ENCODE measurements around the gene ZNF83.

DNA sequence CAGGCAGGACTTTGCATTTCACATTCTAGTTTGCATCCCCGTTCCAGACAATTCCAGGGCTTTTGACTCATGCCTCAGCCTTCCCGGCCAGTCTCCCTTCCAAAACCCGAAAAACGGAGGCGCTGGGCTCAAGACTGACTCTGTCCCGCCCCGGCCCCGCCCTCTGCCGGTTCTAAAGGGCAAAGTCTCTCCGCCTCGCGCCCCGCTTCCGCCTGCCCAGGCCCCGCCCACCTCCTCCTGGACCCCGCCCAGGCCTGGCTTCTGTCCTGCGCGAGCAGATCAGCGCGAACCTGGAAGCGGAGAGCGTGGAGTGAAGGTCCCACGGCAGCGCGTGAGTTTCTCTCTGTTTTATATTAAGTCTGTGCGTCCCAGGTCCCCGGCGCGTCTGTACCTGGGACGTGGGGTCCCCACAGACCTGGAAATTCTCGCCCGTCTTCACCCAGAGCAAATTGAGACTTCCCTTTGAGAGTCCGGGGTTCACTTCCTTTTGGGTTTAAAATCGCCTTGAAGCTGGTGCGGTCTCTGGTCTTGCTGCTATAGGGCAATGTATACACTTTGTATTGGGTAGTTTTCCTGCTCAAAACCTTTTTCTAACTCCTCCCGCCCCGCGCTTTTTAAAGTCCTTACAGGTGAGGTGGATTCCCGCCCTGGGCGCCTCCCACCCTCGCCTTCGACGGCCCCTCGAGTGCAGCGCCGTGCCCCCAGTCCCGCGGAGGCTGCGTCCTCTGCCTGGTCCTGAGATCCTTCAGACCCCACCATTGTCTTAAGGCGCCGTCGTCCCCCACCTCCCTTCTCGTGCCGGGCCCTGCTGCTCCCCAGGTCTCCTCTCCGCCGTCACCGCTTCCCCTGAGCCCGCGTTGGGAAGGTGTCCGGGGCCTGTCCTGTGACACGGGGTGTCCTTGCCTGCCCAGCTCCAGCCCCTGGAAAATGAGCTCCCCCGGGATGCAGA lies 36.9 kb downstream of the ZNF83 start:
- TF ChIP-seq, protein P1, sequence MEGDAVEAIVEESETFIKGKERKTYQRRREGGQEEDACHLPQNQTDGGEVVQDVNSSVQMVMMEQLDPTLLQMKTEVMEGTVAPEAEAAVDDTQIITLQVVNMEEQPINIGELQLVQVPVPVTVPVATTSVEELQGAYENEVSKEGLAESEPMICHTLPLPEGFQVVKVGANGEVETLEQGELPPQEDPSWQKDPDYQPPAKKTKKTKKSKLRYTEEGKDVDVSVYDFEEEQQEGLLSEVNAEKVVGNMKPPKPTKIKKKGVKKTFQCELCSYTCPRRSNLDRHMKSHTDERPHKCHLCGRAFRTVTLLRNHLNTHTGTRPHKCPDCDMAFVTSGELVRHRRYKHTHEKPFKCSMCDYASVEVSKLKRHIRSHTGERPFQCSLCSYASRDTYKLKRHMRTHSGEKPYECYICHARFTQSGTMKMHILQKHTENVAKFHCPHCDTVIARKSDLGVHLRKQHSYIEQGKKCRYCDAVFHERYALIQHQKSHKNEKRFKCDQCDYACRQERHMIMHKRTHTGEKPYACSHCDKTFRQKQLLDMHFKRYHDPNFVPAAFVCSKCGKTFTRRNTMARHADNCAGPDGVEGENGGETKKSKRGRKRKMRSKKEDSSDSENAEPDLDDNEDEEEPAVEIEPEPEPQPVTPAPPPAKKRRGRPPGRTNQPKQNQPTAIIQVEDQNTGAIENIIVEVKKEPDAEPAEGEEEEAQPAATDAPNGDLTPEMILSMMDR (IDR thresholded peaks at IDR 0.05): peak in 6 of 7 experiments; percentile 10 to 39 (median 30)
- peak in 2 of 3 donors; percentile 49 to 58 for TF ChIP-seq POLR2A (IDR thresholded peaks at IDR 0.05)
